HEK293 (cell line): ENCODE results near the gene TBX6.

Source experiments
- CTCF ChIP-seq: fragments of 450-650 bp; formaldehyde crosslinking; IDR thresholded peaks from 2 replicates; pipeline ENCODE4 v1.5.1; 2016; ENCODE audit warnings: missing biosample characterization, missing genetic modification characterization
- HOXA7 ChIP-seq: sonication (generic); formaldehyde crosslinking; IDR thresholded peaks from 2 replicates; pipeline ENCODE4 v1.8.1; 2022; ENCODE audit warnings: missing genetic modification reagents, borderline replicate concordance
- SCRT1 ChIP-seq: fragments of 450-650 bp; formaldehyde crosslinking; IDR thresholded peaks from 2 replicates; pipeline ENCODE4 v1.5.1; 2016; ENCODE audit warnings: missing biosample characterization, missing genetic modification characterization, borderline replicate concordance
- YY1 ChIP-seq: fragments of 450-650 bp; formaldehyde crosslinking; IDR thresholded peaks from 2 replicates; pipeline ENCODE4 v1.5.1; 2018; ENCODE audit warnings: missing biosample characterization, missing genetic modification characterization
- ZBTB7A ChIP-seq: fragments of 450-650 bp; formaldehyde crosslinking; IDR thresholded peaks from 2 replicates; pipeline ENCODE4 v1.5.1; 2016; ENCODE audit warnings: low read depth, missing biosample characterization, missing genetic modification characterization
- ZNF10 ChIP-seq: fragments of 450-650 bp; formaldehyde crosslinking; IDR thresholded peaks from 2 replicates; pipeline ENCODE4 v1.5.1; 2017; ENCODE audit warnings: missing biosample characterization, missing genetic modification characterization
- ZNF132 ChIP-seq: fragments of 450-650 bp; formaldehyde crosslinking; IDR thresholded peaks from 2 replicates; pipeline ENCODE4 v1.5.1; 2017; ENCODE audit warnings: missing biosample characterization, missing genetic modification characterization, borderline replicate concordance
- ZNF248 ChIP-seq: fragments of 450-650 bp; formaldehyde crosslinking; IDR thresholded peaks from 2 replicates; pipeline ENCODE4 v1.5.1; 2017; ENCODE audit warnings: missing biosample characterization, missing genetic modification characterization
- ZNF302 ChIP-seq: fragments of 450-650 bp; formaldehyde crosslinking; IDR thresholded peaks from 2 replicates; pipeline ENCODE4 v1.5.1; 2016; ENCODE audit warnings: missing biosample characterization, missing genetic modification characterization, low read depth
- ZNF416 ChIP-seq: fragments of 450-650 bp; formaldehyde crosslinking; IDR thresholded peaks from 2 replicates; pipeline ENCODE4 v1.5.1; 2016; ENCODE audit warnings: missing biosample characterization, missing genetic modification characterization
- ZNF776 ChIP-seq: fragments of 450-650 bp; formaldehyde crosslinking; IDR thresholded peaks from 2 replicates; pipeline ENCODE4 v1.5.0; 2017; ENCODE audit warnings: missing biosample characterization, missing genetic modification characterization, borderline replicate concordance
- TF ChIP-seq, protein P1 (sequence below): fragments of 450-650 bp; formaldehyde crosslinking; optimal IDR thresholded peaks from 2 replicates; pipeline ENCODE3; 2016; ENCODE audit warnings: missing biosample characterization, mild to moderate bottlenecking, missing genetic modification characterization

GRCh38 chr16:30082545-30083090, 9.1 kb downstream of the TBX6 start:
- no peak for TF ChIP-seq ZNF132 (tag by site-specific recombination)
- TF ChIP-seq HOXA7 (CRISPR knock-in tag), result no peak
- TF ChIP-seq CTCF (tag by site-specific recombination), result peak; percentile 28; the same call in 1 of the 2 replicates
- TF ChIP-seq YY1 (tag by site-specific recombination), result no peak
- no peak for TF ChIP-seq ZNF776 (tag by site-specific recombination)
- no peak for TF ChIP-seq ZNF10
- TF ChIP-seq ZNF248 (tag by site-specific recombination), result no peak
- TF ChIP-seq ZNF416 (tag by site-specific recombination), result no peak
- TF ChIP-seq, protein P1, sequence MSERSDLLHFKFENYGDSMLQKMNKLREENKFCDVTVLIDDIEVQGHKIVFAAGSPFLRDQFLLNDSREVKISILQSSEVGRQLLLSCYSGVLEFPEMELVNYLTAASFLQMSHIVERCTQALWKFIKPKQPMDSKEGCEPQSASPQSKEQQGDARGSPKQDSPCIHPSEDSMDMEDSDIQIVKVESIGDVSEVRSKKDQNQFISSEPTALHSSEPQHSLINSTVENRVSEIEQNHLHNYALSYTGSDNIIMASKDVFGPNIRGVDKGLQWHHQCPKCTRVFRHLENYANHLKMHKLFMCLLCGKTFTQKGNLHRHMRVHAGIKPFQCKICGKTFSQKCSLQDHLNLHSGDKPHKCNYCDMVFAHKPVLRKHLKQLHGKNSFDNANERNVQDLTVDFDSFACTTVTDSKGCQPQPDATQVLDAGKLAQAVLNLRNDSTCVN (tag by site-specific recombination), result no peak
- no peak for TF ChIP-seq ZNF302
- no peak for TF ChIP-seq SCRT1
- no peak for TF ChIP-seq ZBTB7A (tag by site-specific recombination)
